Measurements from ENCODE around the gene GATM.
"Not testable (repeated sequence)": the region's sequence is repeated elsewhere in the genome, so short reads cannot be mapped to it uniquely, and the experiment has no call there.

Gene GATM

DNA sequence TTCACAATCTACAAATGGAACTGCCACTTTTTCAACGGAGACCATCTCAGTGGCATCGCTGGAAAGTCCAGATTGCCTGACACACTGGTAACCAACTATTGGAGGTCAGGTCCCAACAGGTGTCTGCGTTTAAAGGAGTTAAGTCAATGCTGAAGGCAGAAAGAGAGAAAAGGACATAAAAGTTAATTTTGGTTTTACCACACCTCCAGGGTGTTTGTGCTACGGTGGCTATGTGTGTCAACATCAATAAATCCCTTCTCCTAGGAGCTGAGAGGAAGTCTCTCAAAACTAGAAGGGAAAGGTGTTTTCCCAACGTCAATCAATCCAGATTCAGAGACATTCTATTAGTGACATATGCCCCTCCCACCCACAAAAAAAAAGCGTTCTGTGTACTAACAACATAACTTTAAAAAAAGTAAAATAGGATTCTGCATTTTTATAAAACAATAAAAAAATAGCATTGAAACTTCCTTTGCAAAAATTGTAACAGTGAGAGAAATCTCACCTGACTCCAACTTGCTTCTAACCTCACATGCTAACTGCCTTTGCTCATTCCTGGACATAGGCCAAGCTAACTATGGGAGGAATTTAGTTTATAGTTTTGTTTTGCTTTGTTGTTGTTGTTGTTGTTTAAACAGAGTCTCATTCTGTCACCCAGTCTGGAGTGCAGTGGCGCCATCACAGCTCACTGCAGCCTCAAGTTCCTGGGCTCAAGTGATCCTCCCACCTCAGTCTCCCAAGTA, 58.7 kb downstream of the GATM start:
- Histone ChIP-seq H3K4me2 (ENCODE audit: low read length) (no peak overlapping the region), H3K79me2 (no peaks in the 10 kb centered on the region), H3K9ac (no peak overlapping the region), H3K9me3 (ENCODE audit: control insufficient read depth, low read length) (no peaks in the 10 kb centered on the region), H3K4me1 (no peaks in the 10 kb centered on the region), H3K27me3 (ENCODE audit: control insufficient read depth, insufficient read depth, low read length) (no peaks in the 10 kb centered on the region), H3K27ac (no peak overlapping the region), H2AFZ (no peak overlapping the region), H3K4me3 (ENCODE audit: low read depth, low read length) (no peak overlapping the region), H3K36me3 (ENCODE audit: control insufficient read depth, insufficient read depth, low read length) (no peaks in the 10 kb centered on the region)
- TF ChIP-seq, protein P1, sequence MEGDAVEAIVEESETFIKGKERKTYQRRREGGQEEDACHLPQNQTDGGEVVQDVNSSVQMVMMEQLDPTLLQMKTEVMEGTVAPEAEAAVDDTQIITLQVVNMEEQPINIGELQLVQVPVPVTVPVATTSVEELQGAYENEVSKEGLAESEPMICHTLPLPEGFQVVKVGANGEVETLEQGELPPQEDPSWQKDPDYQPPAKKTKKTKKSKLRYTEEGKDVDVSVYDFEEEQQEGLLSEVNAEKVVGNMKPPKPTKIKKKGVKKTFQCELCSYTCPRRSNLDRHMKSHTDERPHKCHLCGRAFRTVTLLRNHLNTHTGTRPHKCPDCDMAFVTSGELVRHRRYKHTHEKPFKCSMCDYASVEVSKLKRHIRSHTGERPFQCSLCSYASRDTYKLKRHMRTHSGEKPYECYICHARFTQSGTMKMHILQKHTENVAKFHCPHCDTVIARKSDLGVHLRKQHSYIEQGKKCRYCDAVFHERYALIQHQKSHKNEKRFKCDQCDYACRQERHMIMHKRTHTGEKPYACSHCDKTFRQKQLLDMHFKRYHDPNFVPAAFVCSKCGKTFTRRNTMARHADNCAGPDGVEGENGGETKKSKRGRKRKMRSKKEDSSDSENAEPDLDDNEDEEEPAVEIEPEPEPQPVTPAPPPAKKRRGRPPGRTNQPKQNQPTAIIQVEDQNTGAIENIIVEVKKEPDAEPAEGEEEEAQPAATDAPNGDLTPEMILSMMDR (IDR thresholded peaks at IDR 0.05), result no peak

- Histone ChIP-seq H3K4me3 (ENCODE audit: low read depth, low read length) (no peak overlapping the region), H3K4me1 (no peaks in the 10 kb centered on the region), H3K27ac (no peak overlapping the region), H3K36me3 (ENCODE audit: control insufficient read depth, insufficient read depth, low read length) (no peaks in the 10 kb centered on the region), H2AFZ (peak overlapping the region; percentile 11), H3K4me2 (ENCODE audit: low read length) (no peak overlapping the region), H3K9ac (no peak overlapping the region), H3K27me3 (ENCODE audit: control insufficient read depth, insufficient read depth, low read length) (no peaks in the 10 kb centered on the region), H3K9me3 (ENCODE audit: control insufficient read depth, low read length) (no peaks in the 10 kb centered on the region), H3K79me2 (no peaks in the 10 kb centered on the region)
- TF ChIP-seq, protein P1 (IDR thresholded peaks at IDR 0.05), result no peak
These were observed 63.4 kb downstream of the GATM start for GRCh38 chr15:45314960-45315359.

GRCh38 chr15:45314117-45314516, 64.2 kb downstream of the GATM start:
- H3K36me3 ChIP-seq (ENCODE audit: control insufficient read depth, insufficient read depth, low read length); H2AFZ ChIP-seq; H3K9ac ChIP-seq; H3K79me2 ChIP-seq; H3K4me1 ChIP-seq; H3K9me3 ChIP-seq (ENCODE audit: control insufficient read depth, low read length); H3K27me3 ChIP-seq (ENCODE audit: control insufficient read depth, insufficient read depth, low read length); H3K4me2 ChIP-seq (ENCODE audit: low read length); H3K27ac ChIP-seq; H3K4me3 ChIP-seq (ENCODE audit: low read depth, low read length): not testable (repeated sequence)
